H1 (cell line): ENCODE data around the gene ITIH1. TPM values are rescaled to one million over a fixed set of nuclear protein-coding genes. Genes with fewer than 3 reads are reported as not detected.

ENCODE experiments used
- CTCF ChIA-PET: fragments of 300-600 bp; sonication (Branson Sonifier 250); formaldehyde crosslinking; loops from one replicate; lab custom pipeline; 2021; ENCODE audit not compliant: partially characterized antibody; lab: Charles Lee
- POLR2A ChIA-PET: fragments of 300-600 bp; sonication (Branson Sonifier 250); formaldehyde crosslinking; loops from one replicate; lab custom pipeline; 2021; ENCODE audit warnings: inconsistent platforms; ENCODE audit not compliant: partially characterized antibody; lab: Charles Lee
- DNase-seq, 2 experiments: peaks; one replicate each; pipeline versions ENCODE4 v3.0.0 to v3.0.0-alpha.2; 2010 to 2022; ENCODE audit warnings: low spot score in 2 of 2, low read depth in 1 of 2, mixed read lengths in 1 of 2
- FAIRE-seq: peaks from 2 replicates; lab custom pipeline; 2011; peaks lifted over from hg19 to GRCh38; lab: Jason Lieb, UNC
- H2AFZ ChIP-seq: 2 replicates; pipeline ENCODE4 v1.8.1; 2012; ENCODE audit warnings: low read length, inconsistent platforms
- H2AK5ac ChIP-seq: 2 replicates; pipeline ENCODE4 v1.6.1; 2013; ENCODE audit warnings: low read depth, low read length
- H2BK120ac ChIP-seq: replicated peaks from 2 replicates; pipeline ENCODE3; 2013; ENCODE audit warnings: low read depth, low read length, inconsistent platforms
- H2BK12ac ChIP-seq: 2 replicates; pipeline ENCODE4 v1.6.1; 2013; ENCODE audit warnings: low read depth, low read length
- H2BK15ac ChIP-seq: 2 replicates; pipeline ENCODE4 v1.6.1; 2013; ENCODE audit warnings: low read length
- H2BK20ac ChIP-seq: 2 replicates; pipeline ENCODE4 v1.6.1; 2013; ENCODE audit warnings: low read length
- H2BK5ac ChIP-seq: 2 replicates; pipeline ENCODE4 v1.6.1; 2013; ENCODE audit warnings: low read depth, low read length
- H3K14ac ChIP-seq: 2 replicates; pipeline ENCODE4 v1.6.1; 2013; ENCODE audit warnings: inconsistent platforms; ENCODE audit not compliant: insufficient read length
- H3K18ac ChIP-seq: 2 replicates; pipeline ENCODE4 v1.6.1; 2013; ENCODE audit warnings: low read length; ENCODE audit errors: extremely low read depth
- H3K23ac ChIP-seq: 2 replicates; pipeline ENCODE4 v1.6.1; 2013; ENCODE audit warnings: inconsistent platforms; ENCODE audit not compliant: insufficient read length
- H3K23me2 ChIP-seq: 2 replicates; pipeline ENCODE4 v1.6.1; 2013; ENCODE audit warnings: low read depth, low read length
- H3K27ac ChIP-seq: 2 replicates; pipeline ENCODE4 v1.6.1; 2011; ENCODE audit warnings: low read depth, low read length, inconsistent platforms
- H3K27me3 ChIP-seq, 4 experiments: replicated peaks in 1 of 4; 1 replicate in 1 of 4; 2 replicates in 3 of 4; pipeline versions ENCODE4 v1.6.1 to v1.8.1; 2011 to 2013; ENCODE audit warnings: low read length in 3 of 4, mild to moderate bottlenecking in 3 of 4, inconsistent platforms in 2 of 4, mixed read lengths in 2 of 4, moderate library complexity in 1 of 4; ENCODE audit not compliant: control insufficient read depth in 3 of 4, insufficient read depth in 3 of 4; ENCODE audit errors: extremely low read depth in 1 of 4
- H3K36me3 ChIP-seq, 4 experiments: 2 replicates each; pipeline versions ENCODE4 v1.6.1 to v1.8.1; 2011 to 2013; ENCODE audit warnings: mild to moderate bottlenecking in 4 of 4, low read length in 3 of 4, moderate library complexity in 2 of 4, control low read depth in 1 of 4, inconsistent platforms in 1 of 4; ENCODE audit not compliant: insufficient read depth in 4 of 4, control insufficient read depth in 2 of 4
- H3K4ac ChIP-seq: replicated peaks from 2 replicates; pipeline ENCODE3; 2013; ENCODE audit warnings: low read length, low read depth, mixed read lengths, inconsistent platforms; ENCODE audit not compliant: insufficient read length
- H3K4me1 ChIP-seq, 4 experiments: replicated peaks in 1 of 4; 1 replicate in 1 of 4; 2 replicates in 3 of 4; pipeline versions ENCODE4 v1.6.1 to v1.8.1; 2011 to 2013; ENCODE audit warnings: low read length in 3 of 4, inconsistent platforms in 2 of 4, mixed read lengths in 1 of 4; ENCODE audit not compliant: insufficient read depth in 4 of 4, control insufficient read depth in 3 of 4
- H3K4me2 ChIP-seq, 2 experiments: 2 replicates each; pipeline versions ENCODE4 v1.6.1 to v1.8.1; 2011 to 2013; ENCODE audit warnings: low read depth in 2 of 2, low read length in 2 of 2, control low read depth in 1 of 2, inconsistent platforms in 1 of 2, mild to moderate bottlenecking in 1 of 2; ENCODE audit not compliant: insufficient read depth in 1 of 2
- H3K4me3 ChIP-seq, 4 experiments: fragments of 200-600, 300-600 bp in 1 of 4; sonication (generic), shearing (Covaris generic), sonication (Bioruptor Twin) in 1 of 4; 2 replicates each; pipeline versions ENCODE4 v1.5.1 to v1.8.1; 2011 to 2016; ENCODE audit warnings: low read length in 4 of 4, low read depth in 3 of 4, control low read depth in 2 of 4, inconsistent platforms in 2 of 4, mild to moderate bottlenecking in 2 of 4, mixed read lengths in 1 of 4, moderate library complexity in 1 of 4; ENCODE audit not compliant: insufficient read depth in 2 of 4; ENCODE audit errors: extremely low read depth in 1 of 4
- H3K56ac ChIP-seq: replicated peaks from 2 replicates; pipeline ENCODE3; 2013; ENCODE audit warnings: low read depth, mild to moderate bottlenecking, mixed read lengths, low read length, inconsistent platforms; ENCODE audit not compliant: insufficient read length
- H3K79me1 ChIP-seq: 2 replicates; pipeline ENCODE4 v1.6.1; 2013; ENCODE audit warnings: low read depth, low read length, control low read depth
- H3K79me2 ChIP-seq, 2 experiments: 2 replicates each; pipeline versions ENCODE4 v1.6.1 to v1.8.1; 2012 to 2013; ENCODE audit warnings: low read length in 2 of 2, mild to moderate bottlenecking in 2 of 2, inconsistent platforms in 1 of 2; ENCODE audit not compliant: insufficient read depth in 2 of 2, control insufficient read depth in 1 of 2
- H3K9ac ChIP-seq, 4 experiments: replicated peaks in 1 of 4; 1 replicate in 1 of 4; 2 replicates in 3 of 4; pipeline versions ENCODE4 v1.6.1 to v1.8.1; 2011 to 2013; ENCODE audit warnings: low read depth in 3 of 4, low read length in 3 of 4, control low read depth in 2 of 4, mild to moderate bottlenecking in 2 of 4, moderate library complexity in 2 of 4, inconsistent platforms in 1 of 4; ENCODE audit errors: extremely low read depth in 1 of 4
- H3K9me3 ChIP-seq, 2 experiments: 2 replicates each; pipeline versions ENCODE4 v1.6.1 to v1.8.1; 2012 to 2013; ENCODE audit warnings: mild to moderate bottlenecking in 2 of 2, moderate library complexity in 2 of 2, control low read depth in 1 of 2, inconsistent platforms in 1 of 2, low read depth in 1 of 2, low read length in 1 of 2, mixed read lengths in 1 of 2; ENCODE audit not compliant: insufficient read depth in 2 of 2
- H4K20me1 ChIP-seq, 2 experiments: replicated peaks in 1 of 2; 2 replicates each; pipeline versions ENCODE3 to v1.8.1; 2011 to 2013; ENCODE audit warnings: inconsistent platforms in 2 of 2, low read length in 2 of 2, mild to moderate bottlenecking in 1 of 2; ENCODE audit not compliant: insufficient read depth in 2 of 2, control insufficient read depth in 1 of 2
- H4K5ac ChIP-seq: 2 replicates; pipeline ENCODE4 v1.6.1; 2013; ENCODE audit warnings: low read length, low read depth, mixed read lengths, inconsistent platforms; ENCODE audit not compliant: insufficient read length
- H4K8ac ChIP-seq: 2 replicates; pipeline ENCODE4 v1.8.0; 2013; ENCODE audit warnings: mild to moderate bottlenecking, moderate library complexity, low read length, inconsistent platforms; ENCODE audit not compliant: insufficient read depth; ENCODE audit errors: extremely low read depth
- H4K91ac ChIP-seq: replicated peaks from 2 replicates; pipeline ENCODE3; 2013; ENCODE audit warnings: low read length, mixed read lengths, inconsistent platforms; ENCODE audit not compliant: insufficient read length
- ASH2L ChIP-seq: fragments of 200-600, 300-600 bp; sonication (generic); IDR thresholded peaks from one replicate; pipeline ENCODE4 v1.7.1; 2017; ENCODE audit warnings: low read length
- BRCA1 ChIP-seq: IDR thresholded peaks from 2 replicates; pipeline ENCODE4 v1.6.1; 2012; ENCODE audit warnings: low read depth, low read length, improper control_type of control experiment
- EZH2 ChIP-seq: fragments of 200-600 bp; sonication (generic); IDR thresholded peaks from 2 replicates; pipeline ENCODE4 v1.7.1; 2012; ENCODE audit warnings: low read depth, mild to moderate bottlenecking, moderate library complexity, low read length, inconsistent platforms; ENCODE audit not compliant: severe bottlenecking
- FOSL1 ChIP-seq: IDR thresholded peaks from 2 replicates; pipeline ENCODE4 v1.6.1; 2011; ENCODE audit warnings: mild to moderate bottlenecking, low read depth, low read length, moderate library complexity; ENCODE audit not compliant: insufficient read depth
- HDAC6 ChIP-seq: IDR thresholded peaks from one replicate; pipeline ENCODE4 v1.7.1; 2012; ENCODE audit warnings: low read depth, mild to moderate bottlenecking, inconsistent platforms, low read length, moderate library complexity
- KDM1A ChIP-seq: fragments of 200-600, 300-600 bp; sonication (generic); IDR thresholded peaks from 2 replicates; pipeline ENCODE4 v1.7.1; 2016; ENCODE audit warnings: mild to moderate bottlenecking, low read length, borderline replicate concordance
- KDM5A ChIP-seq: fragments of 200-600 bp; IDR thresholded peaks from 2 replicates; pipeline ENCODE4 v1.7.1; 2012; ENCODE audit warnings: mild to moderate bottlenecking, low read length, inconsistent platforms, mixed read lengths
- POLR2AphosphoS5 ChIP-seq: IDR thresholded peaks from 2 replicates; pipeline ENCODE4 v1.6.1; 2011; ENCODE audit warnings: low read depth, low read length
- SAP30 ChIP-seq: fragments of 300-600 bp; sonication (generic); IDR thresholded peaks from 2 replicates; pipeline ENCODE4 v1.7.1; 2012; ENCODE audit warnings: low read length, moderate library complexity, mild to moderate bottlenecking, inconsistent platforms; ENCODE audit not compliant: insufficient read depth, insufficient replicate concordance
- SRF ChIP-seq: IDR thresholded peaks from 2 replicates; pipeline ENCODE4 v1.6.1; 2011; ENCODE audit warnings: mild to moderate bottlenecking, low read depth, low read length, moderate library complexity
- WGBS, 2 experiments: shearing (Covaris generic) in 1 of 2; methylation state at CpG; one replicate each; pipeline versions ENCODE4 v1.1.6 to v1.1.7; 2013 to 2015; ENCODE audit warnings: low lambda C conversion rate in 2 of 2, mixed read lengths in 2 of 2, inconsistent platforms in 1 of 2, low coverage in 1 of 2, missing lambda C conversion rate in 1 of 2; ENCODE audit not compliant: insufficient replicate concordance in 2 of 2, insufficient coverage in 1 of 2, insufficient read length in 1 of 2; ENCODE audit errors: extremely low coverage in 1 of 2, missing lambda C conversion rate in 1 of 2; 5-methylcytosine and 5-hydroxymethylcytosine counted together
- polyA plus RNA-seq, 7 experiments: library from polyadenylated mRNA; depleted of rRNA in 3 of 7; stranded (reverse) in 5 of 7; unstranded in 2 of 7; fragments of >200 nt in 5 of 7; fragments of 200-250 nt in 2 of 7; gene quantifications; 1 replicate in 5 of 7; 2 replicates in 1 of 7; 4 replicates in 1 of 7; pipeline versions ENCODE4 v1.2.1 to v1.2.3, GENCODE V29; 2011 to 2013; ENCODE audit warnings: missing spikeins in 2 of 7, mixed read lengths in 2 of 7
- total RNA-seq: library from RNA; stranded (reverse); fragmentation: NEBNext Ultra II Directional; extraction: Animal tissue kit (Norgen Biotek cat#: 25700); gene quantifications from 2 replicates; pipeline ENCODE4 v1.2.1, GENCODE V29; 2021
- TF ChIP-seq, protein P1 (sequence below): IDR thresholded peaks from 2 replicates; pipeline ENCODE4 v1.6.1; 2012; ENCODE audit warnings: inconsistent platforms
- TF ChIP-seq, protein P2 (sequence below): IDR thresholded peaks from 2 replicates; pipeline ENCODE4 v1.6.1; 2012; ENCODE audit warnings: low read length, inconsistent platforms

Gene ITIH1
- total and polyA plus RNA-seq, 2 of the 8 experiments (the other 6 are each of a cell fraction or from before 2014, with no cell fraction given): not detected

DNA sequence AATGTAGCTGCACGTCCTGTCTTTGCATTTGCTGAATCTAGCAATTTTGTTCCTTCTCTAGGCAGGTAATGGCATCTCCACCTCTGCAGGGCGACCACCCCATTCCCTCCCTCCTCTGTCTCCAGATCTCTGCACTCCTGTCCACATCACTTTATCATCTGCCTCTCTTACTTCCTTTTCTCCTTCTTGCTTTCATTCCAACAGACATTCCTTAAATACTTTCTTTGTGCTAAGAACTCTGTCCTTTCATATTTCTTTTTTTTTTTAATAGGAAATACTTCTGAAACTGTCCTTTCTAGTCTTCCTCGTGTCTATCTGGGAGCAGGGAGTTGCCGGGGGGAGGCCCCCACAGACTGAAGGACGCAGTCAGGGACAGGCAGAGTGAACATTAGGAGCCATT lies 24.4 kb downstream of the ITIH1 start:
- Histone ChIP-seq H2BK20ac (no peak overlapping the region), H4K8ac (no peak overlapping the region), H3K23me2 (no peaks in the 10 kb centered on the region), H3K23ac (no peak overlapping the region), H3K79me1 (no peaks in the 10 kb centered on the region), H3K9ac (no peak overlapping the region), H3K4me3 (no peak overlapping the region), H3K27ac (no peak overlapping the region), H3K27me3 (no peaks in the 10 kb centered on the region), H3K79me2 (no peaks in the 10 kb centered on the region), H2BK15ac (no peak overlapping the region), H3K4me1 (no peaks in the 10 kb centered on the region), H3K56ac (no peak overlapping the region), H4K5ac (no peak overlapping the region), H3K14ac (no peak overlapping the region), H4K91ac (no peak overlapping the region), H3K4ac (no peak overlapping the region), H2BK5ac (no peak overlapping the region), H4K20me1 (peaks cover 0 to 2% of the 10 kb centered on the region in 2 experiments), H2AFZ (no peak overlapping the region), H3K18ac (no peak overlapping the region), H3K36me3 (no peaks in the 10 kb centered on the region), H2AK5ac (no peak overlapping the region), H2BK12ac (no peak overlapping the region), H3K4me2 (no peak overlapping the region), H3K9me3 (no peaks in the 10 kb centered on the region), H2BK120ac (no peak overlapping the region)
- DNase-seq: no peak
- WGBS, 2 experiments: 87% methylated on average over 5 of the region's 5 CpGs; no CpG with 5 or more reads in 1 of the 2 experiments
- ChIA-PET POLR2A (interaction anchor here (1.8 kb wide), 1 partner anchor 19 kb away, joined by 5 read pairs; no protein-coding TSS in a partner anchor), CTCF (interaction anchor here (1.4 to 3.9 kb wide), 4 partner anchors 8 to 19 kb away, joined by 3 to 43 read pairs (median 7); partner anchors contain the start of gene ITIH3)
- FAIRE-seq: no peak
- TF ChIP-seq HDAC6 (no peak), KDM5A (no peak), BRCA1 (no peak), FOSL1 (no peak), SAP30 (no peak), SRF (no peak), ASH2L (no peak), KDM1A (no peak), EZH2 (no peak), POLR2AphosphoS5 (no peak)
- TF ChIP-seq, protein P1, sequence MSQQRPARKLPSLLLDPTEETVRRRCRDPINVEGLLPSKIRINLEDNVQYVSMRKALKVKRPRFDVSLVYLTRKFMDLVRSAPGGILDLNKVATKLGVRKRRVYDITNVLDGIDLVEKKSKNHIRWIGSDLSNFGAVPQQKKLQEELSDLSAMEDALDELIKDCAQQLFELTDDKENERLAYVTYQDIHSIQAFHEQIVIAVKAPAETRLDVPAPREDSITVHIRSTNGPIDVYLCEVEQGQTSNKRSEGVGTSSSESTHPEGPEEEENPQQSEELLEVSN: no peak
- TF ChIP-seq, protein P2, sequence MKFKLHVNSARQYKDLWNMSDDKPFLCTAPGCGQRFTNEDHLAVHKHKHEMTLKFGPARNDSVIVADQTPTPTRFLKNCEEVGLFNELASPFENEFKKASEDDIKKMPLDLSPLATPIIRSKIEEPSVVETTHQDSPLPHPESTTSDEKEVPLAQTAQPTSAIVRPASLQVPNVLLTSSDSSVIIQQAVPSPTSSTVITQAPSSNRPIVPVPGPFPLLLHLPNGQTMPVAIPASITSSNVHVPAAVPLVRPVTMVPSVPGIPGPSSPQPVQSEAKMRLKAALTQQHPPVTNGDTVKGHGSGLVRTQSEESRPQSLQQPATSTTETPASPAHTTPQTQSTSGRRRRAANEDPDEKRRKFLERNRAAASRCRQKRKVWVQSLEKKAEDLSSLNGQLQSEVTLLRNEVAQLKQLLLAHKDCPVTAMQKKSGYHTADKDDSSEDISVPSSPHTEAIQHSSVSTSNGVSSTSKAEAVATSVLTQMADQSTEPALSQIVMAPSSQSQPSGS: no peak
